GM21737 (cell line): ENCODE results near the gene GPN1.
A peak's percentile ranks its signal among the peaks of the same experiment; 100 is the strongest.
"Not testable (repeated sequence)": the region's sequence is repeated elsewhere in the genome, so short reads cannot be mapped to it uniquely, and the experiment has no call there.

Experiments
- ATAC-seq: cut with Tn5 transposase; IDR thresholded peaks from one replicate; pipeline ENCODE4 v1.9.1; 2021; ENCODE audit warnings: mild to moderate bottlenecking, moderate library complexity; ENCODE audit not compliant: unreplicated experiment

Gene GPN1

DNA sequence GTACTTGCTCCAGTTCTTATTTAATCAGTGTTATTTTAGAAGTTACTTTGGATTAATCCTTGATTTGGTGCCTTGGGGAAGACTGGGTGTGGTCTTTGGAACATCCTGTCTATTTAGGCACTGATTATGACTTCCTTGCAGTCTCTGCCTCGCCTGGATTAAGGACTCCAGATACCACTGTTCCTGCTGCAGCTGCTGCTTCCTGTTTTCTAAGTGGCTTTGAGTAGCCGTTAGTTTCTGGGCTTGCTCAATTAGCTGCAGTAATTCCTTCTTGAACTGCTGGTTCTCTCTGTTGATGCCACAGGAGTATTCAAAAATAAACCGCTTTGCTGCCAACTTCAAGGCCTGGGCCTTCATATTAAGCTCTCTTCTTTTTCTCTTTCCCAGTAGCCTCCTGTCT lies 1.9 kb upstream of the GPN1 start:
- ATAC-seq = not testable (repeated sequence)

DNA sequence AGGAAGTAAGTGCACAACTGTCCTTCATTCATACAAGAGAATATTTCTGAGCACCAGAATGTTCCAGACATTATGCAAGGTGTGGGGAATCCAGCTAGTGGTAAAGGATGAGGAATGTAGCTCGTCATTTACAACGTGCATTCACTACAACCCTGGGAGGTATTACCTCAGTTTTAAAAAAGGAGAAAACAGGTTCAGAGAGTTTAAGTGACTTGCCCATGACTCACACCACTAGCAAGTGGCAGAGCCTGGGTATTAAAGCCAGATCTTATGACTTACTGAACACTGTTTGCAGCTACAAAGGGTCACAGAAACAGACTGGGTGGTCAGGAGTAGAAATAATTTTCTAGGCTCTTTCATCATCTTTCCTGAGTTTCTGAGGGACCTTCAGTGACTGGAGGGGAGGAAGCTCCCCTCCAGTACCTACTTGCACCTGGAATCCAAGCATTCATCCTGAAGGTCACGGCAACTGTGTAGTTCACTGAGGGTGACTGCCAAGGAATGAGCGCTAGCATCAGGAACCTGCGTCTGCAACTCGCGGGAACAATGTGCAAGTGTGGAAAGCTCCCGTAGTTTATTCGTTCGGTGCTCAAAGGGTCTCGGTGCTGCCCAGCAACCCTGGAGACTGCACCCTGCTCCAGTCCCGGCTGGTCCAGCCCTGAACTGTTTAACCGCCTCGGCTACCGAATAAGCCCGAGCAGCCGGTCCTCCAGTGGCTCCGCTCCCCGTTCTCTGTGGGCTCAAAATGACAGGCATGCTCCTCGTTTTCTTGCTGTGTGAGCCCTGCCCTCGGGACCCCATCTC lies 685 bp upstream of the GPN1 start:
- peak; percentile 27 for ATAC-seq

GRCh38 chr2:27630257-27630656 lies 1.4 kb downstream of the GPN1 start:
- ATAC-seq = not testable (repeated sequence)

DNA sequence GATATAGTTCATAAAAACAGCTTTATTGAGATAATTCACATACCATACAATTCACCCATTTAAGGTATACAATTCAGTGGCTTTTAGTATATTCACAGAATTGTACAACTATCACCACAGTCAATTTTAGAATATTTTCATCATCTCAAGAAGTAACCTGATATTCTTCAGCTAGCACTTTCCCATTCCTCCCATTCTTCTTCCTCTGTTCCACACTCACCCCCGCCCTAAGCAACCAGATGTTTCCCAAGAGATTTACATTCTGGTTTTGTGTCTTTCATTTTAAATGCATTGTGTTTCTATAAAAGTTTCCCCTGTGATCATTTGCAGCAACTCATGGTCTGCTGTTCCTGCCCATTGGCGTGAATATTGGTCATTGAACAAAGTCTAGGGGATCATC lies 5.4 kb downstream of the GPN1 start:
- no peak for ATAC-seq

DNA sequence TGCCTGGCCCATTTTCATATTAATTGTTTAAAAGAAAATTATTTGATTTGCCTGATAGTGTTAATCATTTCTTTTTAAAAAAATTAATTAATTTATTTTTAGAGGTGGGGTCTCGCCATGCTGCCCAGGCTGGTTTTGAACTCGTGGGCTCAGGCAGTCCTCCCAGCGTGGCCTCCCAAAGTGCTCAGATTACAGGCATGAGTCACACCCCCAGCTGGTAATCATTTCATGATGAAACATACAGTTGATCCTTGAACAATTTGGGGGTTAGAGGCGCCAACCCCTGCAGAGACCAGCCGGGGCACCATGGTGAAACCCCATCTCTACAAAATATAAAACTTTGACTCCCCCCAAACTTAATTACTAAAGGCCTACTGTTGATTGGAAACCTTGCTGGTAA lies 7.9 kb downstream of the GPN1 start:
- no peak for ATAC-seq

- no peak for ATAC-seq
Observed at GRCh38 chr2:27638037-27638637, 9.3 kb downstream of the GPN1 start.

- no peak for ATAC-seq
Observed at GRCh38 chr2:27638709-27639108, 9.9 kb downstream of the GPN1 start.

DNA sequence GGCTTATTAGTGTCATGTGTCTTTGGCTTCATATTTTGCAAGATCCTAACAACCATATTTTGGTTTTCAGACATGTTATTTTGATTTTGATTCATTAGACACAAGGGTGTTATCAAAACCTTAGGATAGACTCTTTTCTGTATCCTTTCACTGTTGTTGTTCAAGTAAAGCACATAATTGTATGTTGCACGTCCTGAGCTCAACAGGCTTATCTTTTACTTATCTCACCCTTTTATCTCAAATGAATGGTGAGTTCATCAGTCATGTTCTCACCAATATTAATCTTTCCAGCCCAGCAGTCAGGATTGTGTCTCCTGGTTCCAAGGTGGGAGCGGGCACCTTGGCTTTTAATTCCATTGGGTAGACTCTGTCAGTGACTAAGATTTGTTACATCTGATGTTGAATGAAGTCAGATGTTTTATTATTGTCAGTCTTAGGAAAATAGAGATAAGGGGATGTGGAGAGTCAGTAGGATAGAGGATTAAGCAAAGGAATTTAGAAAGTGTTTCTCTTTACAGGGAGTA lies 11.9 kb downstream of the GPN1 start:
- ATAC-seq = no peak

GRCh38 chr2:27645197-27645596 lies 16.3 kb downstream of the GPN1 start:
- no peak for ATAC-seq

- ATAC-seq = no peak
Observed at GRCh38 chr2:27647289-27647688, 18.4 kb downstream of the GPN1 start.

DNA sequence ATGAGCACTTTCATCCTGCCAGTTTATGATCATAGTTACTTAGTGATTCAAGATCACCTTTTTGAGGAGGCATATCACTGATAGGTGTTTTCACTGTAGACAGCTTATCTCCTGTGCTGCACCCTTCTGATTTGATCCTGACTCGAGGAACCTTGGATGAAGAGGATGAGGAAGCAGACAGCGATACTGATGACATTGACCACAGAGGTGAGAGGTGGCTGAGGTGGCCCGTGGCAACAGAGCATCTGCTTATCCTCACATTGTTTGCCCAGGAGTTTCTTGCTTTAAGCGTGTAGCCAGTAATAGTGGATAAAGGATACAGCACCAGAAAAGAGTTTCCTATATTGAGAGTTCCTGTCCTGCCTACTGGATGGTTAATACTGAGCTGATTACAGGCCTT lies 18.9 kb downstream of the GPN1 start:
- no peak for ATAC-seq

- ATAC-seq = no peak
Observed at GRCh38 chr2:27651056-27651455, 22.2 kb downstream of the GPN1 start.

DNA sequence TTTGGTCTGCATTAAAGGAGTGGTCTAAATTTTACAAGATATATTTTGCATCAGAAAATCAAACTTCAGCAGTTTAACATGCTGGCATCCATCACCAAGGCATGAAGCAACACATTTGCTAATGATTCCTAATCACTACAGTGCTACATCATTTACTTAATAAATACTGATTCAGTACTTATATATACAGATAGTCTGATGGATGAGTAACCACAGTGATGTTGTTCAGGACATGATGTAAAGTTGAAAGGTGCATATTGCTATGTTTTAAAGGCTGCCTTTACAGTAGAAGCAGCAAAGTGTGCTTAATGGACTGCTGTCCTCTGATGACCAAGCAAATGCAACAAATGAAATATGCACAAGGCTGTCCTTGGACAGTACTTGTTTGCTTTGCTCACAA lies 23.5 kb downstream of the GPN1 start:
- no peak for ATAC-seq

- no peak for ATAC-seq
Observed at GRCh38 chr2:27652790-27653189, 23.9 kb downstream of the GPN1 start.

DNA sequence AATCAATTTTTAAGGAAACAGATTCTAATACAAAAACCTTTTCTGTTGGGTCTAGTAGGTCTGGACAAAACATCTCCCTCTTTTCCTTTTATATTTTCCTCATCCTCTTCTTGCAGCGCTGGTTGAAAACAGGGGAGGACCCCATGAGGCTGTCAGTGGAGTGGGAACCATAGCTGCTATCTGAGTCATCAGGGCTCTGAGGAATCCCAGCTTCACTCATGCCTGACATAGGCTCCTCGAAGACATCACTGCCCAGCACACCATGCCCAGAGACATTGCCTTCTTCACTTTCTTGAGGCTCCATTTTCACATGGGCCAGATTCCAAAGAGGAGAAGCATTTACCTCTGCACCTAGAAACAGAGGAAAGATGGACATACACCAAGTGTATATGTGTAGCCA lies 24.5 kb downstream of the GPN1 start:
- no peak for ATAC-seq

DNA sequence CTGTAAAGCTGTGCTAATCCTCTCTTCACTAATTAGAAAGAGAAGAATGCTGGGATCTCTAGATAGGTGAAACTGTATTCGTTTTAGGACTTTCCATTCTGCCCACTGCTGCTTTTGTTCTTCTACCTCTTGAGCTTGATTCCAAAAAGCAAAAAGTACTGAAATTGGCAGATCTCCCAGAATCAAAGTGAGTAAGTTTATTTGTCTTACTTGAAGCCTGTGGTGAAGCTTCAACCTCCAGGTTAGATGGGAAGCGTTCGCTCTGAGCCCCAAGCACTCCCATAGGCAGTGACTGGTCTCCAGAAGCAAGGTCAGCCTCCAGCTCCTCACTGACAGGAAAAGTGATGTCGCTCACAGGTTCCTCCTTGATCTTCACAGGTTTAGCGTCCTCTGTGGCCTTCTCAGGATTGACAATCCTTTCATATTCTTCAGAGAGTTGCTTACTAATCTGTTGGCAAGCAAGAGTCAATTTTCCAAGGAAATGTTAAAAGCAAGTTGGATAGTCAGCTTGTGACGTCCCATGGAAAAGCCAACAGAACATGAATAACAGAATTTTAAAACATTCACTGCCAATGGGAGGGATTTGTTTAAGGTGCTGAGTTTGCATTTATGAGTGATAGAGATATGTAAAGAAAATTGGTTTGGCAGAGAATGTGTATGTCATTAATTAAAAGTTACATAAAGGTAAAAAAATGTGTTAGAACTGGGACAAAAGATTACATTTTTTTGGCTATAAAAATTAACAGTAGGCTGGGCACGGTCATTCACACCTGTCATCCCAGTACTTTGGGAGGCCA lies 26.5 kb downstream of the GPN1 start:
- no peak for ATAC-seq

- ATAC-seq = no peak
Observed at GRCh38 chr2:27661371-27661770, 32.5 kb downstream of the GPN1 start.

GRCh38 chr2:27663285-27664153 lies 34.7 kb downstream of the GPN1 start, which contains the start of the genes SLC4A1AP and SUPT7L:
Gene SLC4A1AP (plus strand): TSS chr2:27663889. CDS start chr2:27663915, 26 bp downstream.
Gene SUPT7L (minus strand): TSS chr2:27663614. CDS start chr2:27662192, 1,422 bp downstream.
- ATAC-seq = peak; percentile 70

DNA sequence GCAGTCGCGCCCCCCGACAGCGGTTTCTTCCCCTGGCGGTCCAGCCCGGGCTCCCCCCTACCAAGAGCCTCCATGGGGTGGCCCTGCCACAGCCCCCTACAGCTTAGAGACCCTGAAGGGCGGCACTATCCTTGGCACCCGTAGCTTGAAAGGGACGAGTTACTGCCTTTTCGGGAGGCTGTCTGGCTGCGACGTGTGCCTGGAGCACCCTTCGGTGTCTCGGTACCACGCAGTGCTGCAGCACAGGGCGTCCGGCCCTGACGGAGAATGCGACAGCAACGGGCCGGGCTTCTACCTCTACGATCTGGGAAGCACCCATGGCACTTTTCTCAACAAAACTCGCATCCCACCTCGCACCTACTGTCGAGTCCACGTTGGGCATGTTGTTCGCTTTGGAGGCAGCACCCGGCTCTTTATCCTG lies 35.3 kb downstream of the GPN1 start:
- no peak for ATAC-seq

- ATAC-seq = no peak
Observed at GRCh38 chr2:27664622-27665363, 35.9 kb downstream of the GPN1 start.
